Effector memory CD4-positive, alpha-beta T cell (primary cell): Measurements from ENCODE around the gene CENPA.

Experiments used
- DNase-seq, 3 donors: peaks; one replicate each; pipeline ENCODE4 v3.0.0-alpha.2; 2020
- H3K27ac ChIP-seq: 2 replicates; pipeline ENCODE4 v1.7.0; 2013; ENCODE audit warnings: mild to moderate bottlenecking, low read length, moderate library complexity; ENCODE audit not compliant: insufficient read depth, poor library complexity, severe bottlenecking
- H3K27me3 ChIP-seq: replicated peaks from 2 replicates; pipeline ENCODE4 v1.7.0; 2013; ENCODE audit warnings: mild to moderate bottlenecking, low read length; ENCODE audit not compliant: insufficient read depth, control insufficient read depth, poor library complexity, severe bottlenecking
- H3K36me3 ChIP-seq: 2 replicates; pipeline ENCODE4 v1.7.0; 2013; ENCODE audit warnings: mild to moderate bottlenecking, low read length, moderate library complexity; ENCODE audit not compliant: control insufficient read depth, insufficient read depth
- H3K4me1 ChIP-seq: 2 replicates; pipeline ENCODE4 v1.7.0; 2013; ENCODE audit warnings: low read length, mild to moderate bottlenecking; ENCODE audit not compliant: control insufficient read depth, insufficient read depth, poor library complexity, severe bottlenecking
- H3K4me3 ChIP-seq: 2 replicates; pipeline ENCODE4 v1.7.0; 2013; ENCODE audit warnings: low read length, low read depth, mild to moderate bottlenecking; ENCODE audit not compliant: insufficient read depth, poor library complexity, severe bottlenecking
- H3K9me3 ChIP-seq: 2 replicates; pipeline ENCODE4 v1.7.0; 2013; ENCODE audit warnings: mild to moderate bottlenecking, low read length, moderate library complexity; ENCODE audit not compliant: control insufficient read depth
- total RNA-seq, 3 donors: gene quantifications; one replicate each; lab custom pipeline; 2026; lab: John Stamatoyannopoulos, UW

The CENPA gene
- 0.35 to 0.52 (median 0.39) reads per million in 3 donors for total RNA-seq

GRCh38 chr2:26785431-26786206, at the start of gene CENPA:
Gene CENPA, plus strand, starts transcription at chr2:26786056. Its CDS starts 141 bp downstream, at chr2:26786197.
- Histone ChIP-seq H3K27ac (peak within 1 kb of the TSS; percentile 36), H3K4me3 (peak within 1 kb of the TSS; percentile 67), H3K4me1 (peaks cover 7% of the 10 kb centered on the region), H3K36me3 (peaks cover 3% of the 10 kb centered on the region), H3K27me3 (no peaks in the 10 kb centered on the region), H3K9me3 (no peaks in the 10 kb centered on the region)
- DNase-seq: peak; percentile 85 to 93 (median 92)

GRCh38 chr2:26737221-26737620, 48.6 kb upstream of the CENPA start:
- no peaks in the 10 kb centered on the region for H3K9me3 ChIP-seq
- H3K4me1 ChIP-seq: no peaks in the 10 kb centered on the region
- no peak for DNase-seq
- H3K36me3 ChIP-seq: no peaks in the 10 kb centered on the region
- H3K27ac ChIP-seq: no peak overlapping the region
- no peaks in the 10 kb centered on the region for H3K27me3 ChIP-seq
- no peak overlapping the region for H3K4me3 ChIP-seq

GRCh38 chr2:26738481-26738880, 47.4 kb upstream of the CENPA start:
- Histone ChIP-seq H3K4me3 (no peak overlapping the region), H3K9me3 (no peaks in the 10 kb centered on the region), H3K36me3 (no peaks in the 10 kb centered on the region), H3K27ac (no peak overlapping the region), H3K4me1 (no peaks in the 10 kb centered on the region), H3K27me3 (no peaks in the 10 kb centered on the region)
- DNase-seq: no peak

GRCh38 chr2:26739514-26739913, 46.3 kb upstream of the CENPA start:
- no peaks in the 10 kb centered on the region for H3K9me3 ChIP-seq
- H3K27me3 ChIP-seq: no peaks in the 10 kb centered on the region
- H3K27ac ChIP-seq: no peak overlapping the region
- DNase-seq: no peak
- H3K4me3 ChIP-seq: no peak overlapping the region
- no peaks in the 10 kb centered on the region for H3K4me1 ChIP-seq
- H3K36me3 ChIP-seq: no peaks in the 10 kb centered on the region

- Histone ChIP-seq H3K4me1 (no peaks in the 10 kb centered on the region), H3K36me3 (no peaks in the 10 kb centered on the region), H3K27me3 (no peaks in the 10 kb centered on the region), H3K4me3 (no peak overlapping the region), H3K9me3 (no peaks in the 10 kb centered on the region), H3K27ac (no peak overlapping the region)
- DNase-seq: no peak
Measured at GRCh38 chr2:26740346-26740745, 45.5 kb upstream of the CENPA start.

- DNase-seq: no peak
- H3K27ac ChIP-seq: no peak overlapping the region
- H3K4me1 ChIP-seq: no peaks in the 10 kb centered on the region
- no peaks in the 10 kb centered on the region for H3K27me3 ChIP-seq
- no peaks in the 10 kb centered on the region for H3K36me3 ChIP-seq
- no peaks in the 10 kb centered on the region for H3K9me3 ChIP-seq
- no peak overlapping the region for H3K4me3 ChIP-seq
Measured at GRCh38 chr2:26740890-26741302, 45.0 kb upstream of the CENPA start.

- DNase-seq: no peak
- no peaks in the 10 kb centered on the region for H3K36me3 ChIP-seq
- no peaks in the 10 kb centered on the region for H3K27me3 ChIP-seq
- H3K27ac ChIP-seq: no peak overlapping the region
- no peak overlapping the region for H3K4me3 ChIP-seq
- H3K4me1 ChIP-seq: no peaks in the 10 kb centered on the region
- H3K9me3 ChIP-seq: no peaks in the 10 kb centered on the region
Measured at GRCh38 chr2:26742048-26742770, 43.6 kb upstream of the CENPA start.

- H3K9me3 ChIP-seq: no peaks in the 10 kb centered on the region
- H3K4me3 ChIP-seq: no peak overlapping the region
- no peak for DNase-seq
- H3K4me1 ChIP-seq: no peaks in the 10 kb centered on the region
- no peak overlapping the region for H3K27ac ChIP-seq
- no peaks in the 10 kb centered on the region for H3K27me3 ChIP-seq
- no peaks in the 10 kb centered on the region for H3K36me3 ChIP-seq
Measured at GRCh38 chr2:26743852-26744251, 42.0 kb upstream of the CENPA start.

GRCh38 chr2:26744953-26745352, 40.9 kb upstream of the CENPA start:
- Histone ChIP-seq H3K4me1 (no peaks in the 10 kb centered on the region), H3K27ac (no peak overlapping the region), H3K36me3 (no peaks in the 10 kb centered on the region), H3K27me3 (no peaks in the 10 kb centered on the region), H3K9me3 (no peaks in the 10 kb centered on the region), H3K4me3 (no peak overlapping the region)
- DNase-seq: no peak
